ENCODE results near the gene FBLN5. TPM values are rescaled to one million over a fixed set of nuclear protein-coding genes. Genes with fewer than 3 reads are reported as not detected.

FBLN5 gene
- polyA plus RNA-seq, 1 of the 3 experiments (the other 2 are of a cell fraction) = 39.8 TPM

DNA sequence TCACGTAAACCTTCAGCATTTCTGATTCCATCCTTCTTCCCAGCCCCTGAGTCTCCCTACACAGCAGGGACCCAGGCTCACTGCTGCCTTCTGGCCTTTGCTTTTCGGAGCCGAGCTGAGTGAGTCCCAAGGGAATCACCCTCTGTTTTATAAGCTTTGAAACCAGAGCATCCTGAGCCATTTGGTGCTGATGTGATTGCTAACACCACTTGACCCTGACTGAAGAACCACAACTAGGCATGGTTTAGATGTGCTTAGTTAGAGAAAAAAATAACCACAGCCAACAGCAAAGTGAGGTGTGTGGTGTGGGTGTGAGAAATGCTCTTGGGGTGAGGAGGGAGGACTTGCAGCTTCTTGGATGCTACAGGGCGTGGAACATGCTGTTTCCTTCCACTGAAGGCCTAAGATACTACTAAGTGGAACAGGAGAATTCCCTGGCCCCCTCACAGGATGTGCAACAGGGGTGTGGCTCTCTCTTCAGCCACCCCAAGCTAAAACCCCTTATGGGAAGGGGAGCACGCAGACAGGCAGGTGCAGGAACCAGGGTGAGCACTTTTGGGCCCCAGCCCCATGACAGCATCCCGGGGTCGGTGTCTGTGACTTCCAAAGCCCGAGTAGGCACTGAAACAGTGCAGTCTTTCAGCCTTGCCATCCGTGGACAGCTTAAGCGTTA, 80.0 kb downstream of the FBLN5 start, which contains the start of gene TC2N:
TC2N (minus strand) TSS at position 221 of the 673 bp plus-strand sequence. CDS start 53,767 bp downstream, outside the sequence.
- ChIA-PET POLR2A (no interaction called here), CTCF (no interaction called here)
- H3K79me2 ChIP-seq (ENCODE audit: insufficient read depth) = no peaks in the 10 kb centered on the region
- TF ChIP-seq MAX (IDR thresholded peaks at IDR 0.05; ENCODE audit: low read depth) (no peak), RAD21 (IDR thresholded peaks at IDR 0.05; ENCODE audit: low read length) (no peak), SMC3 (IDR thresholded peaks at IDR 0.05; ENCODE audit: low read depth, low read length) (no peak), FOSL2 (IDR thresholded peaks at IDR 0.05; ENCODE audit: borderline replicate concordance, low read depth) (no peak), EZH2phosphoT487 (IDR thresholded peaks at IDR 0.05; ENCODE audit: borderline replicate concordance, low read depth) (no peak), RCOR1 (IDR thresholded peaks at IDR 0.05; ENCODE audit: low read length) (no peak), TAF1 (IDR thresholded peaks at IDR 0.05; ENCODE audit: borderline replicate concordance, low read depth, low read length) (no peak), YY1 (IDR thresholded peaks at IDR 0.05; ENCODE audit: low read depth) (no peak), POLR2AphosphoS5 (IDR thresholded peaks at IDR 0.05; ENCODE audit: low read depth, low read length) (no peak), GABPA (IDR thresholded peaks at IDR 0.05; ENCODE audit: low read depth) (no peak)
- TF ChIP-seq, protein P1, sequence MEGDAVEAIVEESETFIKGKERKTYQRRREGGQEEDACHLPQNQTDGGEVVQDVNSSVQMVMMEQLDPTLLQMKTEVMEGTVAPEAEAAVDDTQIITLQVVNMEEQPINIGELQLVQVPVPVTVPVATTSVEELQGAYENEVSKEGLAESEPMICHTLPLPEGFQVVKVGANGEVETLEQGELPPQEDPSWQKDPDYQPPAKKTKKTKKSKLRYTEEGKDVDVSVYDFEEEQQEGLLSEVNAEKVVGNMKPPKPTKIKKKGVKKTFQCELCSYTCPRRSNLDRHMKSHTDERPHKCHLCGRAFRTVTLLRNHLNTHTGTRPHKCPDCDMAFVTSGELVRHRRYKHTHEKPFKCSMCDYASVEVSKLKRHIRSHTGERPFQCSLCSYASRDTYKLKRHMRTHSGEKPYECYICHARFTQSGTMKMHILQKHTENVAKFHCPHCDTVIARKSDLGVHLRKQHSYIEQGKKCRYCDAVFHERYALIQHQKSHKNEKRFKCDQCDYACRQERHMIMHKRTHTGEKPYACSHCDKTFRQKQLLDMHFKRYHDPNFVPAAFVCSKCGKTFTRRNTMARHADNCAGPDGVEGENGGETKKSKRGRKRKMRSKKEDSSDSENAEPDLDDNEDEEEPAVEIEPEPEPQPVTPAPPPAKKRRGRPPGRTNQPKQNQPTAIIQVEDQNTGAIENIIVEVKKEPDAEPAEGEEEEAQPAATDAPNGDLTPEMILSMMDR (IDR thresholded peaks at IDR 0.05) = no peak
- no peaks in the 10 kb centered on the region for H3K4me1 ChIP-seq (ENCODE audit: control insufficient read depth in 1 of 2, insufficient read depth in 2 of 2, low read depth in 1 of 2, low read length in 1 of 2)
- 76% methylated on average over 9 of the region's 10 CpGs for WGBS (ENCODE audit: low lambda C conversion rate)
- no peak within 1 kb of the TSS for H3K27ac ChIP-seq (ENCODE audit: low read depth in 2 of 2, low read length in 1 of 2)
- H3K9me2 ChIP-seq = no peaks in the 10 kb centered on the region
- H3K36me3 ChIP-seq (replicated peaks in 1 of 2; ENCODE audit: control insufficient read depth in 1 of 2, insufficient read depth in 2 of 2, low read length in 1 of 2) = peaks cover 15 to 44% of the 10 kb centered on the region in 2 experiments
- H2AFZ ChIP-seq (ENCODE audit: low read depth) = no peak within 1 kb of the TSS
- H3K9ac ChIP-seq = no peak within 1 kb of the TSS
- no peak within 1 kb of the TSS for H3K4me2 ChIP-seq
- DNase-seq = no peak
- H3F3A ChIP-seq (replicated peaks; ENCODE audit: insufficient read depth) = no peaks in the 10 kb centered on the region
- H3K27me3 ChIP-seq (ENCODE audit: insufficient read depth) = no peaks in the 10 kb centered on the region
- H4K20me1 ChIP-seq (ENCODE audit: insufficient read depth) = no peaks in the 10 kb centered on the region
- H3K9me3 ChIP-seq = no peaks in the 10 kb centered on the region
- no peak within 1 kb of the TSS for H3K4me3 ChIP-seq (ENCODE audit: low read depth in 2 of 2, low read length in 1 of 2)

GRCh38 chr14:91866511-91867295, 80.8 kb downstream of the FBLN5 start:
- no peak overlapping the region for H3K4me3 ChIP-seq (ENCODE audit: low read depth in 2 of 2, low read length in 1 of 2)
- no peaks in the 10 kb centered on the region for H3K79me2 ChIP-seq (ENCODE audit: insufficient read depth)
- H3K27ac ChIP-seq (ENCODE audit: low read depth in 2 of 2, low read length in 1 of 2) = no peak overlapping the region
- peaks cover 15 to 39% of the 10 kb centered on the region in 2 experiments for H3K36me3 ChIP-seq (replicated peaks in 1 of 2; ENCODE audit: control insufficient read depth in 1 of 2, insufficient read depth in 2 of 2, low read length in 1 of 2)
- H3K9me2 ChIP-seq = no peaks in the 10 kb centered on the region
- H4K20me1 ChIP-seq (ENCODE audit: insufficient read depth) = no peaks in the 10 kb centered on the region
- ChIA-PET POLR2A (no interaction called here), CTCF (no interaction called here)
- no peaks in the 10 kb centered on the region for H3K4me1 ChIP-seq (ENCODE audit: control insufficient read depth in 1 of 2, insufficient read depth in 2 of 2, low read depth in 1 of 2, low read length in 1 of 2)
- no peaks in the 10 kb centered on the region for H3K9me3 ChIP-seq
- no peak overlapping the region for H3K9ac ChIP-seq
- no peak for DNase-seq
- WGBS (ENCODE audit: low lambda C conversion rate) = 67% methylated on average over 6 of the region's 6 CpGs
- no peak overlapping the region for H3K4me2 ChIP-seq
- no peaks in the 10 kb centered on the region for H3F3A ChIP-seq (replicated peaks; ENCODE audit: insufficient read depth)
- H2AFZ ChIP-seq (ENCODE audit: low read depth) = no peak overlapping the region
- H3K27me3 ChIP-seq (ENCODE audit: insufficient read depth) = no peaks in the 10 kb centered on the region
- TF ChIP-seq RCOR1 (IDR thresholded peaks at IDR 0.05; ENCODE audit: low read length) (no peak), GATA2 (CRISPR knock-in tag; IDR thresholded peaks at IDR 0.05) (no peak), SMC3 (IDR thresholded peaks at IDR 0.05; ENCODE audit: low read depth, low read length) (no peak), CHD2 (IDR thresholded peaks at IDR 0.05; ENCODE audit: low read length, partially characterized antibody) (no peak), NRF1 (IDR thresholded peaks at IDR 0.05; ENCODE audit: low read depth, low read length) (no peak), USF1 (IDR thresholded peaks at IDR 0.05; ENCODE audit: borderline replicate concordance, low read depth) (no peak), RFX5 (IDR thresholded peaks at IDR 0.05; ENCODE audit: low read length) (no peak), MAX (IDR thresholded peaks at IDR 0.05; ENCODE audit: low read depth) (no peak), FOSL2 (IDR thresholded peaks at IDR 0.05; ENCODE audit: borderline replicate concordance, low read depth) (no peak), PBX3 (IDR thresholded peaks at IDR 0.05) (no peak), JUND (IDR thresholded peaks at IDR 0.05) (no peak), GABPA (IDR thresholded peaks at IDR 0.05; ENCODE audit: low read depth) (no peak), TAF1 (IDR thresholded peaks at IDR 0.05; ENCODE audit: borderline replicate concordance, low read depth, low read length) (no peak), TCF12 (IDR thresholded peaks at IDR 0.05) (no peak), FOXM1 (IDR thresholded peaks at IDR 0.05; ENCODE audit: low read depth) (no peak), NFIC (IDR thresholded peaks at IDR 0.05; ENCODE audit: borderline replicate concordance) (no peak)
- TF ChIP-seq, protein P2, sequence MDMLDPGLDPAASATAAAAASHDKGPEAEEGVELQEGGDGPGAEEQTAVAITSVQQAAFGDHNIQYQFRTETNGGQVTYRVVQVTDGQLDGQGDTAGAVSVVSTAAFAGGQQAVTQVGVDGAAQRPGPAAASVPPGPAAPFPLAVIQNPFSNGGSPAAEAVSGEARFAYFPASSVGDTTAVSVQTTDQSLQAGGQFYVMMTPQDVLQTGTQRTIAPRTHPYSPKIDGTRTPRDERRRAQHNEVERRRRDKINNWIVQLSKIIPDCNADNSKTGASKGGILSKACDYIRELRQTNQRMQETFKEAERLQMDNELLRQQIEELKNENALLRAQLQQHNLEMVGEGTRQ (IDR thresholded peaks at IDR 0.05; ENCODE audit: borderline replicate concordance, low read depth, low read length) = no peak
